Right lobe of liver (tissue), 4 donors: ENCODE results near the gene BSND.

Experiments used
- CTCF ChIP-seq, 4 donors: fragments of 200-600 bp in 3 of 4; fragments of 450-650 bp in 1 of 4; IDR thresholded peaks; one replicate each; pipeline versions ENCODE4 v1.5.1 to v1.8.0; 2016 to 2022; ENCODE audit warnings: antibody characterized with exemption in 4 of 4, mild to moderate bottlenecking in 2 of 4
- POLR2A ChIP-seq: fragments of 450-650 bp; IDR thresholded peaks from one replicate; pipeline ENCODE4 v1.6.1; 2017; ENCODE audit warnings: antibody characterized with exemption, mild to moderate bottlenecking
- donor health status: DM: no; HTN: no; CAD: no.
- donor health status: DM: no; HTN: no; CAD: no.
- donor health status: DM: no; HTN: yes; CAD: no.

- no peak for TF ChIP-seq CTCF (IDR thresholded peaks at IDR 0.05)
- TF ChIP-seq POLR2A = no peak
Observed at GRCh38 chr1:55049914-55050278, 51.2 kb downstream of the BSND start.
